ENCODE data around the gene CSAD.

The CSAD gene

DNA sequence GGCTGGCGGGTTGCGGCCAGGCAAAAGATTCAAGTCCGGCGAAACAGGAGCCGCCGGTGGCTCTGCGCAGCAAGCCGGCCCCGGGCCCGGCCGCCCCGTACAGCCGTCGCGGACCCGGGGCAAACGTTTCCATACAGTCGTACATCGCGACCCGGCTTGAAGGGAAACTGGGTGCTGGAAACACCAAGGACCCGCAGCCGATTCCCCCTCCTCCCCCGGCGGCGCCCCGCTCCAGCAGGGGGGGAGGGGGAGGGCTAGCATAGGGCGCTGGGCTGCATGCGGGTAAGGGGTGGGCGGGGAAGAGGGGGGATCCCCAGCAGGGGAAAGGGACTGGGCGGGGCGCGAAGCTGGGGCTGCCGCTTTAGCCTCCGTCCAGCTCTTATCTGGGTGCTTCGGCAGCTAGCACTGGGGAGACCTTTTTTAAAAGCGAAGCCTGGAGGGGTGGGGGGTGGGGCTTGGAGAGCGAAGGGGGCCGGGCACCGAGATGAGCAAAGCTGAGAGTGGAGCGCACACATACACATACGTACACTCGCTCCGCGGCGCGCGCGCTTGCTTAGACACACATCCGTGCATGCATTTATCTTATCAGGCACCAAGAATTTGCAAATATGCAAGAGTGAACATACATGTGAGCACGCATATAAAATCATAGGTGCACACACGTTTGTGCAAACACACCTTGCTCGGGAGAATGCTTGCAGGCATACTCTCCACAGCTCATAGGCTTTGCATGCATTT lies 39.4 kb upstream of the CSAD start:
- Histone ChIP-seq H3K9me3 (replicated peaks in 1 of 2; ENCODE audit: control insufficient read depth in 2 of 2, insufficient read depth in 1 of 2, low read depth in 1 of 2, low read length in 2 of 2) (no peaks in the 10 kb centered on the region), H2BK5ac (ENCODE audit: low read length) (no peak overlapping the region), H3K79me1 (ENCODE audit: low read depth, low read length) (no peaks in the 10 kb centered on the region), H4K91ac (ENCODE audit: low read depth, low read length, poor library complexity) (no peak overlapping the region), H3K4ac (ENCODE audit: low read length) (no peak overlapping the region), H2AK5ac (ENCODE audit: low read depth, low read length) (peak overlapping the region; percentile 41), H3K14ac (ENCODE audit: low read length) (no peak overlapping the region), H2AFZ (ENCODE audit: low read length) (peak overlapping the region; percentile 88), H4K8ac (ENCODE audit: low read depth, low read length) (no peak overlapping the region), H3K4me1 (ENCODE audit: control insufficient read depth in 2 of 2, insufficient read depth in 1 of 2, low read depth in 1 of 2, low read length in 2 of 2) (peaks cover 51% of the 10 kb centered on the region in 2 donors), H2BK12ac (ENCODE audit: low read length) (no peak overlapping the region), H3K36me3 (replicated peaks in 1 of 2; ENCODE audit: control insufficient read depth in 2 of 2, insufficient read depth in 2 of 2, low read length in 2 of 2) (no peaks in the 10 kb centered on the region), H3K23ac (ENCODE audit: low read depth, low read length, poor library complexity) (peak overlapping the region; percentile 89), H3K18ac (ENCODE audit: low read length) (peak overlapping the region; percentile 91), H3K9ac (ENCODE audit: low read depth, low read length, poor library complexity) (peak overlapping the region; percentile 79), H3K27ac (replicated peaks; ENCODE audit: low read length) (peak overlapping the region; percentile 27), H3K27me3 (ENCODE audit: control insufficient read depth in 3 of 3, insufficient read depth in 3 of 3, low read depth in 1 of 3, low read length in 3 of 3) (peaks cover 4 to 39% (median 21%) of the 10 kb centered on the region in 3 experiments), H3K4me2 (ENCODE audit: insufficient read depth, low read length, poor library complexity, severe bottlenecking) (peak overlapping the region; percentile 92), H2BK15ac (ENCODE audit: low read length) (peak overlapping the region; percentile 91), H2BK120ac (ENCODE audit: low read depth, low read length) (peak overlapping the region; percentile 44), H3K4me3 (ENCODE audit: low read length in 2 of 2) (peak overlapping the region; percentile 44 to 75)
- peak; percentile 65 for DNase-seq (ENCODE audit: low spot score)
- no CpG with 5 or more reads among the region's 53 CpGs for WGBS, 2 donors (ENCODE audit: extremely low coverage in 2 of 2, insufficient read length in 2 of 2, insufficient replicate concordance in 1 of 2)

- no peaks in the 10 kb centered on the region for H3K36me3 ChIP-seq (replicated peaks in 1 of 2; ENCODE audit: control insufficient read depth in 2 of 2, insufficient read depth in 2 of 2, low read length in 2 of 2)
- H2BK15ac ChIP-seq (ENCODE audit: low read length): peak overlapping the region; percentile 91
- peak overlapping the region; percentile 92 for H3K4me2 ChIP-seq (ENCODE audit: insufficient read depth, low read length, poor library complexity, severe bottlenecking)
- peaks cover 4 to 39% (median 21%) of the 10 kb centered on the region in 3 experiments for H3K27me3 ChIP-seq (ENCODE audit: control insufficient read depth in 3 of 3, insufficient read depth in 3 of 3, low read depth in 1 of 3, low read length in 3 of 3)
- peak overlapping the region; percentile 41 for H2AK5ac ChIP-seq (ENCODE audit: low read depth, low read length)
- peak overlapping the region; percentile 44 for H2BK120ac ChIP-seq (ENCODE audit: low read depth, low read length)
- H2AFZ ChIP-seq (ENCODE audit: low read length): peak overlapping the region; percentile 88
- no peak overlapping the region for H4K91ac ChIP-seq (ENCODE audit: low read depth, low read length, poor library complexity)
- H2BK12ac ChIP-seq (ENCODE audit: low read length): no peak overlapping the region
- H3K4ac ChIP-seq (ENCODE audit: low read length): no peak overlapping the region
- peak overlapping the region; percentile 44 to 75 for H3K4me3 ChIP-seq (ENCODE audit: low read length in 2 of 2)
- peak overlapping the region; percentile 89 for H3K23ac ChIP-seq (ENCODE audit: low read depth, low read length, poor library complexity)
- no peaks in the 10 kb centered on the region for H3K79me1 ChIP-seq (ENCODE audit: low read depth, low read length)
- H3K27ac ChIP-seq (replicated peaks; ENCODE audit: low read length): no peak overlapping the region
- no peak for DNase-seq (ENCODE audit: low spot score)
- H3K9me3 ChIP-seq (replicated peaks in 1 of 2; ENCODE audit: control insufficient read depth in 2 of 2, insufficient read depth in 1 of 2, low read depth in 1 of 2, low read length in 2 of 2): no peaks in the 10 kb centered on the region
- H4K8ac ChIP-seq (ENCODE audit: low read depth, low read length): no peak overlapping the region
- H3K9ac ChIP-seq (ENCODE audit: low read depth, low read length, poor library complexity): peak overlapping the region; percentile 85
- peaks cover 45 to 46% of the 10 kb centered on the region in 2 donors for H3K4me1 ChIP-seq (ENCODE audit: control insufficient read depth in 2 of 2, insufficient read depth in 1 of 2, low read depth in 1 of 2, low read length in 2 of 2)
- H2BK5ac ChIP-seq (ENCODE audit: low read length): no peak overlapping the region
- peak overlapping the region; percentile 14 for H3K14ac ChIP-seq (ENCODE audit: low read length)
- WGBS, 2 donors (ENCODE audit: extremely low coverage in 2 of 2, insufficient read length in 2 of 2, insufficient replicate concordance in 1 of 2): no CpG with 5 or more reads among the region's 27 CpGs
- peak overlapping the region; percentile 91 for H3K18ac ChIP-seq (ENCODE audit: low read length)
Observed at GRCh38 chr12:53219292-53219955, 38.7 kb upstream of the CSAD start.

DNA sequence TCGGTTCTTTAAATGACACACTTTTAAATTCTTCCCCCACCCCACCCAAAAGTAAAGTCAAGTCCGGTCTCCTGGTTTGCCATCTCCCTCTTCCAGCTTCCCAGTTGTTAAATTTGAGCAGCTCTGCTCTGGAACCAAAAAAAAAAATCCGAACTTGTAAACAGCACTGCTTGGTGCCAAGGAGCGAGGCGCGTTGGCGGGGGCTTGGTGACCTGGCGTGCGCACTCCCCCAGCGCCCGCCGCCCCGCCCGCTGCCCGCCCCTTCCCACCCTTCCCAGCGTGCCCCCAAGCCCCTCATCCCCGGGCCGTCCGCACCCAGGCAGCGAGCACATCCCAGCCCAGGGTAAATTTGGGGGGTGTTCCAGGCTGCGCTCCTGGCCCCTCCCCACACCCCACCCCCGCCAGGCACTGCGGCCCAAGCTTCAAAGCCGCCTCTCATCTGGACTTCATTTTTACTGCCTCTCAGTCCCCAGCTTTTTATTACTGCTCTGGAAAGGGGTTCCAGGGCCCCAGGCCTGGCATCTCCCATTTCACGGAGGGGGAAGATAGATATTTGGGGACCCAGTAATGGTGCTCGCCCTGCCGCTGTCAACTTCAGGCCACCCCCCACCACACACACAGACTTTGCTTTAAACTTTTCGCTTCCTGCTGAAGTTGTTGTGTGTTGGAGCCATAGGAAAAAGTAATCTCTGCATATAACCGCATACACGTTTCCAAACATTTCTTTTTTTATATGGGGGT lies 38.0 kb upstream of the CSAD start:
- Histone ChIP-seq H4K8ac (ENCODE audit: low read depth, low read length) (no peak overlapping the region), H2AK5ac (ENCODE audit: low read depth, low read length) (peak overlapping the region; percentile 41), H3K27ac (replicated peaks; ENCODE audit: low read length) (no peak overlapping the region), H2AFZ (ENCODE audit: low read length) (no peak overlapping the region), H3K9ac (ENCODE audit: low read depth, low read length, poor library complexity) (peak overlapping the region; percentile 85), H2BK12ac (ENCODE audit: low read length) (no peak overlapping the region), H2BK120ac (ENCODE audit: low read depth, low read length) (no peak overlapping the region), H3K36me3 (replicated peaks in 1 of 2; ENCODE audit: control insufficient read depth in 2 of 2, insufficient read depth in 2 of 2, low read length in 2 of 2) (no peaks in the 10 kb centered on the region), H3K4me3 (ENCODE audit: low read length in 2 of 2) (no peak overlapping the region), H4K91ac (ENCODE audit: low read depth, low read length, poor library complexity) (no peak overlapping the region), H3K4ac (ENCODE audit: low read length) (no peak overlapping the region), H3K4me2 (ENCODE audit: insufficient read depth, low read length, poor library complexity, severe bottlenecking) (peak overlapping the region; percentile 92), H2BK15ac (ENCODE audit: low read length) (peak overlapping the region; percentile 91), H3K18ac (ENCODE audit: low read length) (no peak overlapping the region), H3K79me1 (ENCODE audit: low read depth, low read length) (no peaks in the 10 kb centered on the region), H3K27me3 (ENCODE audit: control insufficient read depth in 3 of 3, insufficient read depth in 3 of 3, low read depth in 1 of 3, low read length in 3 of 3) (peaks cover 4 to 39% (median 21%) of the 10 kb centered on the region in 3 experiments), H2BK5ac (ENCODE audit: low read length) (no peak overlapping the region), H3K14ac (ENCODE audit: low read length) (no peak overlapping the region), H3K23ac (ENCODE audit: low read depth, low read length, poor library complexity) (no peak overlapping the region), H3K9me3 (replicated peaks in 1 of 2; ENCODE audit: control insufficient read depth in 2 of 2, insufficient read depth in 1 of 2, low read depth in 1 of 2, low read length in 2 of 2) (no peaks in the 10 kb centered on the region), H3K4me1 (ENCODE audit: control insufficient read depth in 2 of 2, insufficient read depth in 1 of 2, low read depth in 1 of 2, low read length in 2 of 2) (peaks cover 38 to 39% of the 10 kb centered on the region in 2 donors)
- no CpG with 5 or more reads among the region's 30 CpGs for WGBS, 2 donors (ENCODE audit: extremely low coverage in 2 of 2, insufficient read length in 2 of 2, insufficient replicate concordance in 1 of 2)
- no peak for DNase-seq (ENCODE audit: low spot score)

- no CpG with 5 or more reads among the region's 3 CpGs for WGBS, 2 donors (ENCODE audit: extremely low coverage in 2 of 2, insufficient read length in 2 of 2, insufficient replicate concordance in 1 of 2)
- no peak for DNase-seq (ENCODE audit: low spot score)
- no peak overlapping the region for H2AFZ ChIP-seq (ENCODE audit: low read length)
Observed at GRCh38 chr12:53217931-53218307, 37.2 kb upstream of the CSAD start.

More at GRCh38 chr12:53217931-53218307, 37.2 kb upstream of the CSAD start:
- no peak overlapping the region for H3K27ac ChIP-seq (replicated peaks; ENCODE audit: low read length)
- H2BK15ac ChIP-seq (ENCODE audit: low read length): no peak overlapping the region
- no peaks in the 10 kb centered on the region for H3K36me3 ChIP-seq (replicated peaks in 1 of 2; ENCODE audit: control insufficient read depth in 2 of 2, insufficient read depth in 2 of 2, low read length in 2 of 2)
- H3K9me3 ChIP-seq (replicated peaks in 1 of 2; ENCODE audit: control insufficient read depth in 2 of 2, insufficient read depth in 1 of 2, low read depth in 1 of 2, low read length in 2 of 2): no peaks in the 10 kb centered on the region
- H2AK5ac ChIP-seq (ENCODE audit: low read depth, low read length): no peak overlapping the region
- no peak overlapping the region for H3K9ac ChIP-seq (ENCODE audit: low read depth, low read length, poor library complexity)
- no peak overlapping the region for H3K4me2 ChIP-seq (ENCODE audit: insufficient read depth, low read length, poor library complexity, severe bottlenecking)
- no peak overlapping the region for H3K14ac ChIP-seq (ENCODE audit: low read length)
- no peak overlapping the region for H3K18ac ChIP-seq (ENCODE audit: low read length)
- H4K8ac ChIP-seq (ENCODE audit: low read depth, low read length): no peak overlapping the region
- H2BK120ac ChIP-seq (ENCODE audit: low read depth, low read length): no peak overlapping the region
- H3K79me1 ChIP-seq (ENCODE audit: low read depth, low read length): no peaks in the 10 kb centered on the region
- no peak overlapping the region for H2BK12ac ChIP-seq (ENCODE audit: low read length)
- no peak overlapping the region for H4K91ac ChIP-seq (ENCODE audit: low read depth, low read length, poor library complexity)
- H2BK5ac ChIP-seq (ENCODE audit: low read length): no peak overlapping the region
- H3K4me3 ChIP-seq (ENCODE audit: low read length in 2 of 2): no peak overlapping the region
- H3K27me3 ChIP-seq (ENCODE audit: control insufficient read depth in 3 of 3, insufficient read depth in 3 of 3, low read depth in 1 of 3, low read length in 3 of 3): peaks cover 4 to 39% (median 21%) of the 10 kb centered on the region in 3 experiments
- H3K4me1 ChIP-seq (ENCODE audit: control insufficient read depth in 2 of 2, insufficient read depth in 1 of 2, low read depth in 1 of 2, low read length in 2 of 2): peaks cover 34% of the 10 kb centered on the region in 2 donors
- no peak overlapping the region for H3K4ac ChIP-seq (ENCODE audit: low read length)
- H3K23ac ChIP-seq (ENCODE audit: low read depth, low read length, poor library complexity): no peak overlapping the region
